ENCODE data around the gene C11orf21. TPM values are rescaled to one million over a fixed set of nuclear protein-coding genes. Genes with fewer than 3 reads are reported as not detected.

Gene C11orf21
- polyA plus RNA-seq, 1 of the 3 experiments (the other 2 are of a cell fraction), result 0.03 TPM

- Histone ChIP-seq H3K27me3 (ENCODE audit: insufficient read depth) (no peaks in the 10 kb centered on the region), H3F3A (replicated peaks; ENCODE audit: insufficient read depth) (no peaks in the 10 kb centered on the region), H3K4me3 (ENCODE audit: low read depth in 2 of 2, low read length in 1 of 2) (no peak overlapping the region), H2AFZ (ENCODE audit: low read depth) (no peak overlapping the region), H3K79me2 (ENCODE audit: insufficient read depth) (no peaks in the 10 kb centered on the region), H4K20me1 (ENCODE audit: insufficient read depth) (no peaks in the 10 kb centered on the region), H3K9me2 (no peaks in the 10 kb centered on the region), H3K9me3 (no peaks in the 10 kb centered on the region), H3K36me3 (replicated peaks in 1 of 2; ENCODE audit: control insufficient read depth in 1 of 2, insufficient read depth in 2 of 2, low read length in 1 of 2) (no peaks in the 10 kb centered on the region), H3K4me2 (no peak overlapping the region), H3K27ac (ENCODE audit: low read depth in 2 of 2, low read length in 1 of 2) (no peak overlapping the region), H3K9ac (no peak overlapping the region), H3K4me1 (ENCODE audit: control insufficient read depth in 1 of 2, insufficient read depth in 2 of 2, low read depth in 1 of 2, low read length in 1 of 2) (no peaks in the 10 kb centered on the region)
- TF ChIP-seq CHD2 (IDR thresholded peaks at IDR 0.05; ENCODE audit: low read length, partially characterized antibody), result no peak
- no peak for TF ChIP-seq EP300 (IDR thresholded peaks at IDR 0.05; ENCODE audit: borderline replicate concordance in 1 of 2, low read depth in 1 of 2, low read length in 1 of 2)
- no peak for DNase-seq
- 67% methylated on average over 16 of the region's 18 CpGs for WGBS (ENCODE audit: low lambda C conversion rate)
- CTCF ChIA-PET, result interaction anchor here (1.2 to 1.3 kb wide), 3 partner anchors 43 to 270 kb away, joined by 3 to 4 read pairs (median 3); no protein-coding TSS in a partner anchor
- POLR2A ChIA-PET, result no interaction called here
These were observed 39.2 kb downstream of the C11orf21 start for GRCh38 chr11:2262301-2263070.

- Histone ChIP-seq H3K9me2 (no peaks in the 10 kb centered on the region), H3K4me1 (ENCODE audit: control insufficient read depth in 1 of 2, insufficient read depth in 2 of 2, low read depth in 1 of 2, low read length in 1 of 2) (no peaks in the 10 kb centered on the region), H2AFZ (ENCODE audit: low read depth) (no peak overlapping the region), H3F3A (replicated peaks; ENCODE audit: insufficient read depth) (no peaks in the 10 kb centered on the region), H3K36me3 (replicated peaks in 1 of 2; ENCODE audit: control insufficient read depth in 1 of 2, insufficient read depth in 2 of 2, low read length in 1 of 2) (no peaks in the 10 kb centered on the region), H3K9me3 (no peaks in the 10 kb centered on the region), H3K27ac (ENCODE audit: low read depth in 2 of 2, low read length in 1 of 2) (no peak overlapping the region), H3K79me2 (ENCODE audit: insufficient read depth) (no peaks in the 10 kb centered on the region), H3K4me3 (ENCODE audit: low read depth in 2 of 2, low read length in 1 of 2) (no peak overlapping the region), H3K27me3 (ENCODE audit: insufficient read depth) (no peaks in the 10 kb centered on the region), H3K4me2 (no peak overlapping the region), H4K20me1 (ENCODE audit: insufficient read depth) (no peaks in the 10 kb centered on the region), H3K9ac (no peak overlapping the region)
- ChIA-PET CTCF (interaction anchor here (1.1 to 2.0 kb wide), 2 partner anchors 64 to 110 kb away, joined by 3 to 4 read pairs; no protein-coding TSS in a partner anchor), POLR2A (no interaction called here)
- WGBS (ENCODE audit: low lambda C conversion rate), result 55% methylated on average over 9 of the region's 21 CpGs
- no peak for TF ChIP-seq FOXM1 (IDR thresholded peaks at IDR 0.05; ENCODE audit: low read depth)
- TF ChIP-seq REST (IDR thresholded peaks at IDR 0.05; ENCODE audit: low read depth, low read length), result no peak
- TF ChIP-seq FOXJ3 (CRISPR knock-in tag; IDR thresholded peaks at IDR 0.05), result no peak
- no peak for TF ChIP-seq IRF3 (IDR thresholded peaks at IDR 0.05; ENCODE audit: low read depth, low read length)
- no peak for TF ChIP-seq EP300 (IDR thresholded peaks at IDR 0.05; ENCODE audit: borderline replicate concordance in 1 of 2, low read depth in 1 of 2, low read length in 1 of 2)
- TF ChIP-seq PBX3 (IDR thresholded peaks at IDR 0.05), result no peak
- no peak for TF ChIP-seq MEF2A (IDR thresholded peaks at IDR 0.05; ENCODE audit: borderline replicate concordance, low read depth)
- no peak for TF ChIP-seq JUND (IDR thresholded peaks at IDR 0.05)
- no peak for DNase-seq
These were observed 40.1 kb downstream of the C11orf21 start for GRCh38 chr11:2261436-2262230.
